Memory B cell (primary cell): ENCODE results near the gene MED15.
A peak's percentile ranks its signal among the peaks of the same experiment; 100 is the strongest.
"Not testable (repeated sequence)": the region's sequence is repeated elsewhere in the genome, so short reads cannot be mapped to it uniquely, and the experiment has no call there.

ENCODE experiments used
- ATAC-seq: fragments of 150-1000 bp; cut with Tn5 transposase; 2 replicates; pipeline ENCODE4 v1.10.0; 2021; ENCODE audit warnings: low read depth, mild to moderate bottlenecking, moderate library complexity
- DNase-seq, 2 donors: peaks; one replicate each; pipeline ENCODE4 v3.0.0; 2022; ENCODE audit warnings: low spot score in 2 of 2
- H3K27ac Mint-ChIP-seq: one replicate; pipeline ENCODE4 v1.8.0; 2022; ENCODE audit warnings: mild to moderate bottlenecking, moderate library complexity, mixed read lengths
- H3K27me3 Mint-ChIP-seq: one replicate; pipeline ENCODE4 v1.8.0; 2022; ENCODE audit warnings: mixed read lengths
- H3K36me3 Mint-ChIP-seq: one replicate; pipeline ENCODE4 v1.8.0; 2022; ENCODE audit warnings: mild to moderate bottlenecking, mixed read lengths
- H3K4me1 Mint-ChIP-seq: one replicate; pipeline ENCODE4 v1.8.0; 2022; ENCODE audit warnings: mixed read lengths
- H3K4me3 Mint-ChIP-seq: one replicate; pipeline ENCODE4 v1.8.0; 2022; ENCODE audit warnings: mild to moderate bottlenecking, moderate library complexity, mixed read lengths
- H3K9me3 Mint-ChIP-seq: one replicate; pipeline ENCODE4 v1.8.0; 2022; ENCODE audit warnings: mixed read lengths

Gene MED15

GRCh38 chr22:20472629-20473442, 34.6 kb upstream of the MED15 start:
- peaks cover 18% of the 10 kb centered on the region for H3K36me3 Mint-ChIP-seq
- H3K27ac Mint-ChIP-seq = peak overlapping the region; percentile 15
- DNase-seq (no peak), ATAC-seq (no peak)
- H3K4me1 Mint-ChIP-seq = peaks cover 11% of the 10 kb centered on the region
- H3K9me3 Mint-ChIP-seq = no peaks in the 10 kb centered on the region
- H3K27me3 Mint-ChIP-seq = no peaks in the 10 kb centered on the region
- no peak overlapping the region for H3K4me3 Mint-ChIP-seq

GRCh38 chr22:20475115-20475436, 32.3 kb upstream of the MED15 start:
- Mint-ChIP-seq H3K9me3 (no peaks in the 10 kb centered on the region), H3K27ac (no peak overlapping the region), H3K27me3 (no peaks in the 10 kb centered on the region), H3K36me3 (peaks cover 18% of the 10 kb centered on the region), H3K4me1 (peaks cover 10% of the 10 kb centered on the region), H3K4me3 (no peak overlapping the region)
- ATAC-seq (no peak), DNase-seq (no peak)

- not testable (repeated sequence) for H3K9me3 Mint-ChIP-seq, ATAC-seq, DNase-seq, H3K27ac Mint-ChIP-seq, H3K4me1 Mint-ChIP-seq, H3K27me3 Mint-ChIP-seq, H3K4me3 Mint-ChIP-seq
- peaks cover 15% of the 10 kb centered on the region for H3K36me3 Mint-ChIP-seq
Observed at GRCh38 chr22:20475569-20475968, 31.8 kb upstream of the MED15 start.

- H3K27ac Mint-ChIP-seq, H3K36me3 Mint-ChIP-seq, H3K27me3 Mint-ChIP-seq, ATAC-seq, H3K9me3 Mint-ChIP-seq, H3K4me1 Mint-ChIP-seq, DNase-seq, H3K4me3 Mint-ChIP-seq: not testable (repeated sequence)
Observed at GRCh38 chr22:20478059-20478458, 29.4 kb upstream of the MED15 start.

- ATAC-seq = no peak
- peak overlapping the region; percentile 9 for H3K27ac Mint-ChIP-seq
- no peak overlapping the region for H3K4me3 Mint-ChIP-seq
- peaks cover 17% of the 10 kb centered on the region for H3K36me3 Mint-ChIP-seq
- peaks cover 8% of the 10 kb centered on the region for H3K4me1 Mint-ChIP-seq
- DNase-seq = no peak
- no peaks in the 10 kb centered on the region for H3K9me3 Mint-ChIP-seq
- no peaks in the 10 kb centered on the region for H3K27me3 Mint-ChIP-seq
Observed at GRCh38 chr22:20479612-20480196, 27.7 kb upstream of the MED15 start.

- H3K36me3 Mint-ChIP-seq = peaks cover 25% of the 10 kb centered on the region
- H3K27ac Mint-ChIP-seq, ATAC-seq, H3K9me3 Mint-ChIP-seq, DNase-seq, H3K4me3 Mint-ChIP-seq, H3K27me3 Mint-ChIP-seq: not testable (repeated sequence)
- peaks cover 12% of the 10 kb centered on the region for H3K4me1 Mint-ChIP-seq
Observed at GRCh38 chr22:20483143-20483506, 24.3 kb upstream of the MED15 start.

- H3K4me3 Mint-ChIP-seq = no peak overlapping the region
- no peaks in the 10 kb centered on the region for H3K27me3 Mint-ChIP-seq
- ATAC-seq = no peak
- peaks cover 29% of the 10 kb centered on the region for H3K36me3 Mint-ChIP-seq
- H3K9me3 Mint-ChIP-seq = no peaks in the 10 kb centered on the region
- H3K27ac Mint-ChIP-seq = no peak overlapping the region
- peaks cover 16% of the 10 kb centered on the region for H3K4me1 Mint-ChIP-seq
- no peak for DNase-seq
Observed at GRCh38 chr22:20483771-20484170, 23.6 kb upstream of the MED15 start.

- Mint-ChIP-seq H3K36me3 (peaks cover 26% of the 10 kb centered on the region), H3K4me3 (no peak overlapping the region), H3K27ac (no peak overlapping the region), H3K27me3 (no peaks in the 10 kb centered on the region), H3K9me3 (no peaks in the 10 kb centered on the region), H3K4me1 (peaks cover 18% of the 10 kb centered on the region)
- no peak for DNase-seq
- ATAC-seq = no peak
Observed at GRCh38 chr22:20484948-20485683, 22.3 kb upstream of the MED15 start.

GRCh38 chr22:20486229-20486628, 21.2 kb upstream of the MED15 start:
- Mint-ChIP-seq H3K4me1 (peaks cover 24% of the 10 kb centered on the region), H3K4me3 (no peak overlapping the region), H3K9me3 (no peaks in the 10 kb centered on the region), H3K27ac (no peak overlapping the region), H3K36me3 (peaks cover 26% of the 10 kb centered on the region), H3K27me3 (no peaks in the 10 kb centered on the region)
- ATAC-seq = no peak
- DNase-seq = no peak

- peaks cover 32% of the 10 kb centered on the region for H3K4me1 Mint-ChIP-seq
- DNase-seq = no peak
- ATAC-seq = no peak
- H3K4me3 Mint-ChIP-seq = no peak overlapping the region
- H3K27me3 Mint-ChIP-seq = no peaks in the 10 kb centered on the region
- H3K27ac Mint-ChIP-seq = no peak overlapping the region
- H3K9me3 Mint-ChIP-seq = no peaks in the 10 kb centered on the region
- H3K36me3 Mint-ChIP-seq = peaks cover 26% of the 10 kb centered on the region
Observed at GRCh38 chr22:20487715-20488114, 19.7 kb upstream of the MED15 start.

- peaks cover 34% of the 10 kb centered on the region for H3K4me1 Mint-ChIP-seq
- H3K4me3 Mint-ChIP-seq = no peak overlapping the region
- no peaks in the 10 kb centered on the region for H3K9me3 Mint-ChIP-seq
- H3K27ac Mint-ChIP-seq = peak overlapping the region; percentile 29
- peaks cover 17% of the 10 kb centered on the region for H3K36me3 Mint-ChIP-seq
- DNase-seq = no peak
- H3K27me3 Mint-ChIP-seq = no peaks in the 10 kb centered on the region
- ATAC-seq = no peak
Observed at GRCh38 chr22:20488946-20489345, 18.5 kb upstream of the MED15 start.

GRCh38 chr22:20490183-20490940, 17.0 kb upstream of the MED15 start:
- no peak overlapping the region for H3K27ac Mint-ChIP-seq
- peaks cover 38% of the 10 kb centered on the region for H3K4me1 Mint-ChIP-seq
- DNase-seq (no peak), ATAC-seq (no peak)
- no peaks in the 10 kb centered on the region for H3K9me3 Mint-ChIP-seq
- H3K36me3 Mint-ChIP-seq = peaks cover 15% of the 10 kb centered on the region
- no peaks in the 10 kb centered on the region for H3K27me3 Mint-ChIP-seq
- H3K4me3 Mint-ChIP-seq = no peak overlapping the region

- Mint-ChIP-seq H3K4me3 (no peak overlapping the region), H3K27me3 (no peaks in the 10 kb centered on the region), H3K4me1 (peaks cover 39% of the 10 kb centered on the region), H3K27ac (no peak overlapping the region), H3K36me3 (peaks cover 15% of the 10 kb centered on the region), H3K9me3 (no peaks in the 10 kb centered on the region)
- no peak for ATAC-seq
- no peak for DNase-seq
Observed at GRCh38 chr22:20490941-20491307, 16.5 kb upstream of the MED15 start.

- DNase-seq (no peak), ATAC-seq (no peak)
- no peak overlapping the region for H3K27ac Mint-ChIP-seq
- no peak overlapping the region for H3K4me3 Mint-ChIP-seq
- no peaks in the 10 kb centered on the region for H3K27me3 Mint-ChIP-seq
- peaks cover 12% of the 10 kb centered on the region for H3K36me3 Mint-ChIP-seq
- no peaks in the 10 kb centered on the region for H3K9me3 Mint-ChIP-seq
- peaks cover 40% of the 10 kb centered on the region for H3K4me1 Mint-ChIP-seq
Observed at GRCh38 chr22:20491346-20491745, 16.1 kb upstream of the MED15 start.
